ENCODE data around the gene NECAB3.

NECAB3 gene

GRCh38 chr20:33626190-33626589 is 48.0 kb downstream of the NECAB3 start:
- Histone ChIP-seq H3K4me2 (ENCODE audit: low read depth, low read length, poor library complexity, severe bottlenecking) (no peak overlapping the region), H3F3A (ENCODE audit: insufficient read depth) (no peaks in the 10 kb centered on the region), H4K20me1 (ENCODE audit: low read depth, low read length) (no peaks in the 10 kb centered on the region), H3K9ac (ENCODE audit: low read length) (no peak overlapping the region), H3K36me3 (ENCODE audit: low read length) (no peaks in the 10 kb centered on the region), H3K27ac (ENCODE audit: low read depth, low read length) (no peak overlapping the region), H3K9me2 (replicated peaks; ENCODE audit: insufficient read depth, low read length) (no peaks in the 10 kb centered on the region), H3K79me2 (ENCODE audit: insufficient read depth, low read length) (no peaks in the 10 kb centered on the region), H3K4me3 (ENCODE audit: insufficient read depth, low read length, poor library complexity, severe bottlenecking) (no peak overlapping the region), H3K27me3 (ENCODE audit: low read length) (no peaks in the 10 kb centered on the region), H2AFZ (ENCODE audit: low read depth, low read length, severe bottlenecking) (no peak overlapping the region), H3K9me3 (ENCODE audit: insufficient read depth, low read length) (no peaks in the 10 kb centered on the region)
- no peak for TF ChIP-seq EZH2phosphoT487 (conservative IDR thresholded peaks at IDR 0.05; ENCODE audit: low read length)
- no peak for TF ChIP-seq CTCF (IDR thresholded peaks at IDR 0.05; ENCODE audit: insufficient read depth, low read length, poor library complexity, severe bottlenecking)

- Histone ChIP-seq H3K9ac (ENCODE audit: low read length) (no peak overlapping the region), H3F3A (ENCODE audit: insufficient read depth) (no peaks in the 10 kb centered on the region), H3K27ac (ENCODE audit: low read depth, low read length) (no peak overlapping the region), H3K4me3 (ENCODE audit: insufficient read depth, low read length, poor library complexity, severe bottlenecking) (no peak overlapping the region), H3K79me2 (ENCODE audit: insufficient read depth, low read length) (no peaks in the 10 kb centered on the region), H3K36me3 (ENCODE audit: low read length) (no peaks in the 10 kb centered on the region), H4K20me1 (ENCODE audit: low read depth, low read length) (no peaks in the 10 kb centered on the region), H3K9me3 (ENCODE audit: insufficient read depth, low read length) (no peaks in the 10 kb centered on the region), H3K9me2 (replicated peaks; ENCODE audit: insufficient read depth, low read length) (no peaks in the 10 kb centered on the region), H3K4me2 (ENCODE audit: low read depth, low read length, poor library complexity, severe bottlenecking) (no peak overlapping the region), H2AFZ (ENCODE audit: low read depth, low read length, severe bottlenecking) (no peak overlapping the region), H3K27me3 (ENCODE audit: low read length) (no peaks in the 10 kb centered on the region)
- TF ChIP-seq CTCF (IDR thresholded peaks at IDR 0.05; ENCODE audit: insufficient read depth, low read length, poor library complexity, severe bottlenecking) (no peak), EZH2phosphoT487 (conservative IDR thresholded peaks at IDR 0.05; ENCODE audit: low read length) (no peak)
Measured at GRCh38 chr20:33624399-33624798, 49.8 kb downstream of the NECAB3 start.

GRCh38 chr20:33622705-33623365 is 51.4 kb downstream of the NECAB3 start:
- TF ChIP-seq EZH2phosphoT487 (conservative IDR thresholded peaks at IDR 0.05; ENCODE audit: low read length): no peak
- no peak for TF ChIP-seq CTCF (IDR thresholded peaks at IDR 0.05; ENCODE audit: insufficient read depth, low read length, poor library complexity, severe bottlenecking)
- Histone ChIP-seq H3K27ac (ENCODE audit: low read depth, low read length) (no peak overlapping the region), H3K79me2 (ENCODE audit: insufficient read depth, low read length) (no peaks in the 10 kb centered on the region), H3K36me3 (ENCODE audit: low read length) (no peaks in the 10 kb centered on the region; the same call in 1 of the 2 replicates), H3K9me2 (replicated peaks; ENCODE audit: insufficient read depth, low read length) (no peaks in the 10 kb centered on the region), H4K20me1 (ENCODE audit: low read depth, low read length) (no peaks in the 10 kb centered on the region), H3K9ac (ENCODE audit: low read length) (no peak overlapping the region), H3K4me2 (ENCODE audit: low read depth, low read length, poor library complexity, severe bottlenecking) (no peak overlapping the region), H3K9me3 (ENCODE audit: insufficient read depth, low read length) (no peaks in the 10 kb centered on the region), H2AFZ (ENCODE audit: low read depth, low read length, severe bottlenecking) (no peak overlapping the region), H3K4me3 (ENCODE audit: insufficient read depth, low read length, poor library complexity, severe bottlenecking) (no peak overlapping the region), H3F3A (ENCODE audit: insufficient read depth) (no peaks in the 10 kb centered on the region), H3K27me3 (ENCODE audit: low read length) (no peaks in the 10 kb centered on the region)
